Activated T-helper 9 cell treated with anti-CD3 and anti-CD28 coated beads, Interleukin-2, amount 50 U/mL, for 16 hours (primary cell): Measurements from ENCODE around the gene KRTAP5-9.
A peak's percentile ranks its signal among the peaks of the same experiment; 100 is the strongest.
"Not testable (repeated sequence)": the region's sequence is repeated elsewhere in the genome, so short reads cannot be mapped to it uniquely, and the experiment has no call there.

Experiments used
- DNase-seq: peaks from one replicate; pipeline ENCODE4 v3.0.0-alpha.2; 2020; ENCODE audit warnings: low read depth

Gene KRTAP5-9

DNA sequence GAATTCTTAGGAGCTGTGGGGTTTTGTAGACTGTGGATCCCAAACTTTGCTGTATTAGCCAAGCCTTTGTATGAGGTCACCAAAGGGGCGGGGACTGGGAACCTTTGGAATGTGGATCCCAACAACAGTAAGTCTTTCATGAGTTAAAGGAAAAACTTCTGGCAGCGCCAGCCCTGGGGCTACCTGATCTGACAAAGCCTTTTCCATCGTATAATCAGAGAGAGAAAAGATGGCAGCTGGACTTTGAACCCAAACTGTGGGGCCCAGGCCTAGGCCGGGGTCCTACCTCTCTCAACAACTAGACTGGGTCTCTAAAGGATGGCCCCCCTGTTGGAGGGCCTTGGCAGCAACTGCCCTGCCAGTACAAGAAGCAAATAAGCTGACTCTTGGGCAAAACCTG lies 40.1 kb downstream of the KRTAP5-9 start:
- not testable (repeated sequence) for DNase-seq

DNA sequence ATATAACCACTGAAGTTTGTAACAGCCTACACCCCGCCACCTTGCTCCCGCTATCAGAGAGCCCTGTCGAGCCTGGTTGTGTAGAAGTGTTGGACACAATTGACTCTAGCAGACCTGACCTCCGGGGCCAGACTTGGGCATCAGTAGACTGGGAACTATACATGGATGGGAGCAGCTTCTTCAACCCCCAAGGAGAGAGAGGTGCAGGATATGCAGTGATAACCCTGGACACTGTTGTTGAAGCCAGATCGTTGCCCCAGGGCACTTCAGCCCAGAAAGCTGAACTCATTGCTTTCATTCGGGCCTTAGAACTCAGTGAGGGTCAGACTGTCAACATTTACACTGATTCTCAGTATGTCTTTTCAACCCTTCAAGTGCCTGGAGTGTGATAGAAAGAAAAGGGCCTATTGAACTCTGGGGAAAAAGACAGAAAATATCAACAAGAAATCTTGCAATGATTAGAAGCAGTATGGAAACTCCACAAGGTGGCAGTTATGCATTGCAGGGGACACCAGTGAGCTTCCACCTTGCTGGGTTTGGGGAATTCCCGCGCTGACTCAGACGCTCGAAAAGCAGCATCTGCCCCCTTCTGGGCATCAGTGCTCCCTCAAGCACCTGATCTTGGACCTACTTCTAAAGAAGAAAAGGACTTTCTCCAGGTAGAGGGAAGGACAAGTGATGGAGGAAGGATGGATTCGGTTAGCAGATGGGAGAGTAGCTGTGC lies 40.8 kb downstream of the KRTAP5-9 start:
- peak; percentile 23 for DNase-seq

DNA sequence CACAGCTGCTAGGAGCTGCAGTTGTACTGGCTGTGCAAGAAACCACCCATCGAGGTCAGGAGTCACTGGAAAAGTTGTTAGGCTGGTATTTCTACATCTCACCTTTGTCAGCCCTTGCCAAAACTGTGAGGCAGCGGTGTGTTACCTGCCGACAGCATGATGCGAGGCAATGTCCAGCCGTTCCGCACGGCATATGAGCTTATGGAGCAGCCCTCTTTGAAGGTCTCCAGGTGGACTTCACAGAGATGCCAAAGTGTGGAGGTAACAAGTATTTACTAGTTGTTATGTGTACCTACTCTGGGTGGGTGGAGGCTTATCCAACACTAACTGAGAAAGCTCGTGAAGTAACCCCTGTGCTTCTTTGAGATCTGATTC lies 41.3 kb downstream of the KRTAP5-9 start:
- DNase-seq, result not testable (repeated sequence)
